GM18909 (cell line): ENCODE results near the gene GNG8.

Experiments used
- ATAC-seq: cut with Tn5 transposase; IDR thresholded peaks from one replicate; pipeline ENCODE4 v1.9.1; 2021; ENCODE audit warnings: mild to moderate bottlenecking; ENCODE audit not compliant: unreplicated experiment, poor library complexity

GNG8 gene

DNA sequence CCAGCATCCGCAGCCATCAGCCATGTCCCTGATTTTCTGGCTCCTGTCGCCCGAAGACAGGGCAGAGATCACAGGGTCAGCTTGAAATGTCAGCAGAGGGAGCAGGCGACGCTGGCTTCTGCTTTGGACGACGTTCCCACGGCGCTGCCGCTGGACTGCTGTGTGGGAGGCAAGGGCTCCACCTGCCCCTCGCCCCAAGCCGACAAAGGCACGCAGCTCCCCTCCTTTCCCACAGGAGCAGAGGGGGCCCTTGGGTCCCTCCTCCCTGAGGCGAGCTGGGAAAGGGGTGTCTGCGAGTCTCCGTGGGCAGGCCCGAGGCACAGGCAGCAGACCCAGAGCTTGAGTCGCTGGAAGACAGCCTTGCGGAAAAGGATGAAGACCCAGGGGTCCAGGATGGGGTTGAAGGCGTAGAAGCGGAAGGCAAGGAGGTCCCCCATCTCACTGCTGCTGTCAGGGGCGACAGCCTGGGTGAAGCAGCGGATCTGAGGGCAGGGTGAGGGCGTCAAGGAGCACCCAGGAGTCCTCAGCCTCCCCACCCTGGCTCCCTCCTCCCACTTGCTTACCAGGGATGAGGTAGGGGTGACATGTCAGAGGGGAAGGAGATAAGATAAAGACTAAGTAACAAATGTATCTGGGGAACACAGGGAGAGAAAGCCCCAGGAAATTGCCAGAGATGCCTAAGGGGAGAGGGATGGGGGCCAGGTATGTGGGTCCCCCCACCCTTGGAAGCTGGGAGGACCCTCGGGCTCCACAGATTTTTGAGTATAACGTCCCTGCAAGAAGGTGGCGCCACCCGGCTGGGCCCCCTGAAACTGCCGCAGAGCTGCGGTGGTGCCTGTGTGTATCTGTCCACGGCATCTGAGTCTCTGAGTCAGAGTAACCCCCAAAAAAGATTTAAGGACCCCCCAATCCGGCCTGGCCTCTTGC lies 14.5 kb downstream of the GNG8 start:
- no peak for ATAC-seq

DNA sequence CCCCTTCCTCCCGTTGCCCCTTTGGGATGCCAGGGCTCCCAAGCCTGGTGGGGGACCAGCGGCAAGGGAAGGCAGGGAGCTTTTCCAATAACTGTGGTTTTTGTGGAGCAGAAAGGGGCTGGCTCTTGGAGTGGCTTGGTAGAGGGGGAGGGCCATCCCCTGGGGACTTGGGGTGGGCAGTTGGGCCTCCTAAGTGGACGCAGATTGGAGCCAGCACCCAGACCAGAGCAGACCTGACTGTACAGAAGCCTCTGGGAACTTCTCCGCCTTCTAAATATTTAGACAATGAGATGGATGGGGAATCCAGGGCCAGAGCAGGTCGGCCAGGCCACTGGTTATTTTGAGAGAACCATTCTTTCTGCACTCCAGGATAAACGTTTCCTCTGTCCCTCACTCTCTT lies 15.3 kb downstream of the GNG8 start:
- ATAC-seq, result no peak

DNA sequence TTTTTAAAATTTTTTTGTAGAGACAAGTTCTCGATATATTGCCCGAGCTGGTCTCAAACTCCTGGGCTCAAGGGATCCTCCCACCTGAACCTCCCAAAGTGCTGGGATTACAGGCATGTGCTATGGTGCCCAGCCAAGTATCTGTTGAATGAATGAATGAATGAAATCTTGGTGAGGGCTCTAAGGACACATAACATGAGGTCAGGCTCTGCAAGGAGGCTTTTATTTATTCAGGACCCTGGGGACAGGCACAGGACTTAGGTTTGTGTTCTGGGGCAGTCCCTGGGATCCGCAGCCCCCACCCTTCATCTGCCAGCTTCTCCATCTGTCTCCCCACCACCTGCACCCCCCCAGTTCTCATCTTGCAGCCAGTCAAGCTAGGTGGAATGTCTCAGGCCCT lies 15.7 kb downstream of the GNG8 start:
- no peak for ATAC-seq

DNA sequence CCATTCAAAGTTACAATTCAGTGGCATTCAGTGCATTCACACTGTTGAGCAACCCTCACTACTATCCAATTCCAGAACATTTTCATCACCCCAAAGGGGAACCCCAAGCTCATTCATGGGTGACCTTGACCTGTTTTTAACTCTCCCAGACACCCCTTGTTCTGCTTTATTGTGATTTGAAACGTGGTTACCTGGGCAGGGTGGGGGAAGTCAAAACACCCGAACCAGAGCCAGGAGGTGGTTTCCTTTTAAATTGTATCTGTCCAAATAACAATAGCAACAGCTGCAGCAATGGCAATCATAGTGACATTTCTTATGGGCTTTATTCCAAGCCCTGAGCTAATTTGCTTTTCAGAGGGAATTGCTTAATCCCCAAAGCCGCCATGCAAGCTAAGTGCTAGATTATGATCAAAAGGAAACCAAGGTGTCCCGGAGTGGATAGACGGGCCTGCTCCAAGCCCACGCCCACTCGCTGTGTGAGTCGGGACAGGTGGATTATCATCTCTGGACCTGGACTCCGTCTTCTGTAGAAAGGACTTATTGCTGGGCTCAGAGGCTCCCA lies 17.3 kb downstream of the GNG8 start:
- no peak for ATAC-seq

DNA sequence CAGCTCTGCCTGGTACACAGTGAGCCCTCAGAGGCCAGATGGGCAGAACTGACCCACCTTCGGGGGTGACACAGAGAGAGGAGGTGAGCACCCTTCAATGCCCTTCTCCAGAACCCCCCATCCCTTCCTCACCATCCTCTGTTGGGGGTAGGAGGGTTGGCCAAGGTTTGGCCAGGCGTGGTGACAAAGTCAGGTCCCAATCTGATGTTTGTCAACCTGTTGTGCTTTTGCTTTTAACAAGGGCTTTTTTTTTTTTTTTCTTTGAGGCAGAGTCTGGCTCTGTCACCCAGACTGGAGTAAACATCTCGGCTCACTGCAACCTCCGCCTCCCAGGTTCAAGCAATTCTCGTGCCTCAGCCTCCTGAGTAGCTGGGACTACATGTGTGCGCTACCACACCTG lies 18.4 kb downstream of the GNG8 start:
- ATAC-seq, result no peak

DNA sequence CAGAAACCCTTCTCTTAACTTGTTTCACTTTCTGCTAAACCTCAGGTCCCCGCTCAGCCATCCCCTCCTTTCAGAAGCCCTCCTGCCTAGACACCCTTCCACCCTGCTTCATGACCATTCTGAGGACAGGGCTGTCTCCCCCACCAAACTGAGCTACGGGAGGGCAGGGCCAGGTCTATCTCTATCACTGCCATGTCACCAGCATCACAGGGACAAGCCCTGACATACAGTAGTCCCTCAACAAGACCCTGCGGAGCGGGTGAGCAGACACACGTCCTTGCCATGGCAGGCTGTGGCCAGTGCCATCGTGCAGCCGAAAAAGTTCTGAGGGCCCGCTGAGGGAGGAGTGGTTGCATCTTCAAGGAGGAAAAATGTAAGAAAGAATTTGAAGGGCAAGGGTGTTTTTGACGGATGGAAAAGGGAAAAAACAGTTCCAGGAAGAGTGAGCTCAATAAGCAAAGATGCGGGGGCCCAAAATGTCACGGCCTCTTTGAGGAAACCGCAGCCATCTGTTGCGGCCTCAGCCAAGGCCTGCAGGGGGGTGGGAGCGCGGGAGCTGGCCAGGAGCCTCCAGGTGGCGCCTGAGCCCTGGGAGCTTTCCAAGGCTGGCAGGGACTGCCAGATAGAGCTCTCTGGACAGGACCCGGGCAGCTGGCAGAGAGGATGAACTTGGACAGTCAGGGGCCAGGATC lies 19.2 kb downstream of the GNG8 start:
- ATAC-seq, result no peak

DNA sequence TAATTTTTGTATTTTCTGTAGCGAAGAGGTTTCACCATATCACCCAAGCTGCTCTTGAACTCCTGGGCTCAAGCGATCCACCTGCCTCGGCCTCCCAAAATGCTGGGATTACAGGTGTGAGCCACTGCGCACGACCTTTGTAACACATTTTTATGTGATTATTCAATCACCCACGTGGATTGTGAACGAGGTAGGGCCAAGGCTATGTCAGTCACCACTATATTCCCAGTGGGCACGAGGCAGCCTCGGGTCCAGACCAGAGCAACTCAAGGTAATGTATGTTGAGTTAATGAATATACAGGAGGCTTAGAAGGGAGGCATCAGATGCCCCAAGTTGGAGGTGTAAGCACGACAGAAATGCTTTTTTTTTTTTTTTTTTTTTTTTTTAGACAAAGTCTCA lies 20.0 kb downstream of the GNG8 start:
- ATAC-seq, result no peak

DNA sequence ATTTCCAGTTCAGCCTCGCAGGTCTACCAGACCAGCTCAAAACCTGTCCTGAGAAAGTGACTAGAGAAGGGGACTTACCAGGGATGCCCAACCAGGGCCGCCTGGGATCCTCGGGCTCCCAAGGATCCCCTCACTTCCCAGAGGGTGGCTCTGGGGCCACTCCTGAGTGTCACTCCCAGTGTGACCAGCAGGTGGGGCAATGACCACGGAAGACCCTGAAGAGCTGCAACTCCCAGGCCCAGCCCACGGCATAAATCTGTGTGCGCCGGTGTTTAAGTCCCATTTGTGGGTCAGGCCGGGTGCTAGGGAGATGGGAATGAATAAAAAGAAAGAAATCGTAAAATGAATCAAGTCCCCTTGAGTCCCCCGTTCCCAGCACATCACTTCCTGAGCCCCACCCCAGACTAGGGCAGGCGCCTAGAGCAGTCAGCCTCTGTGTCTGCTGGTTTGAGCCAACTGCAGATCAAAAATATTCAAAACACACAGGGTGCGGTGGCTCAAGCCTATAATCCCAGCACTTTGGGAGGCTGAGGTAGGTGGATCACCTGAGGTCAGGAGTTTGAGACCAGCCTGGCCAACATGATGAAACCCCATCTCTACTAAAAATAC lies 21.8 kb downstream of the GNG8 start:
- no peak for ATAC-seq

DNA sequence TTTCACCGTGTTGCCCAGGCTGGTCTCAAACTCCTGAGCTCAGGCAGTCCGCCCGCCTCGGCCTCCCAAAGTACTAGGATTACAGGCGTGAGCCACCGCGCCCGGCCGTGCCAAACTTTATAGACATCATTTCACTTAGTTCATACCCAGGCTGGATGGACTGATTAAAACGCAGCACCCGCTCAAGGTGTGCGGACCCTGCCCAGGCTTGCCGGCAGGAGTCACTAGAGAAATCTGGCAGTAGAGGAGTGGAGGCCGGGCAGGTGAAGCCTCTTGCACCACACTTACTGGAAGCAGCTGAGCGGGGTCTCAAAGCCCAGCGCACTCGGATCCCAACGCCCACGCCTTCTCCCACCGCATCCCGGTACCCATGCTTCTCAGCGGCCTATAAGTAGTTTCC lies 22.5 kb downstream of the GNG8 start:
- no peak for ATAC-seq

DNA sequence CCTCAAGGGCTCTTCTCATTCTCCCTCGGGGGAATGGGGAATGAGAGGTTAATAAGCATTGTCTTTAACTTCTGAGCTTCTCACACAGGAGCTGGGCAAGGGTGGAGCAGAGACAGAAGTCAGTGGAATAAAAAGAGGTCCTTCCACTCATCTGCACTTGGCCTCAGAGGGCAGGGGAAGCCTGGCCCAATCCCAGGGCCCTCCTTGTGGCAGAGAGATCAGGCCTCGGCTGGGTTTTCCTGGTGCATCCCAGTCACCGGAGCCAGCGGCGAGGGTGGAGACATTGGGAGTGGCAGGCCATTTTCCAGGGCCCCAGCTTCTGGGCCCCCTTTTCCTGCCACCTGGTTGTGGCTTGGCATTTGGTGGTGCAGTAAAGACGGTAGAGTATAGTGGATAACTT lies 24.2 kb downstream of the GNG8 start:
- no peak for ATAC-seq

DNA sequence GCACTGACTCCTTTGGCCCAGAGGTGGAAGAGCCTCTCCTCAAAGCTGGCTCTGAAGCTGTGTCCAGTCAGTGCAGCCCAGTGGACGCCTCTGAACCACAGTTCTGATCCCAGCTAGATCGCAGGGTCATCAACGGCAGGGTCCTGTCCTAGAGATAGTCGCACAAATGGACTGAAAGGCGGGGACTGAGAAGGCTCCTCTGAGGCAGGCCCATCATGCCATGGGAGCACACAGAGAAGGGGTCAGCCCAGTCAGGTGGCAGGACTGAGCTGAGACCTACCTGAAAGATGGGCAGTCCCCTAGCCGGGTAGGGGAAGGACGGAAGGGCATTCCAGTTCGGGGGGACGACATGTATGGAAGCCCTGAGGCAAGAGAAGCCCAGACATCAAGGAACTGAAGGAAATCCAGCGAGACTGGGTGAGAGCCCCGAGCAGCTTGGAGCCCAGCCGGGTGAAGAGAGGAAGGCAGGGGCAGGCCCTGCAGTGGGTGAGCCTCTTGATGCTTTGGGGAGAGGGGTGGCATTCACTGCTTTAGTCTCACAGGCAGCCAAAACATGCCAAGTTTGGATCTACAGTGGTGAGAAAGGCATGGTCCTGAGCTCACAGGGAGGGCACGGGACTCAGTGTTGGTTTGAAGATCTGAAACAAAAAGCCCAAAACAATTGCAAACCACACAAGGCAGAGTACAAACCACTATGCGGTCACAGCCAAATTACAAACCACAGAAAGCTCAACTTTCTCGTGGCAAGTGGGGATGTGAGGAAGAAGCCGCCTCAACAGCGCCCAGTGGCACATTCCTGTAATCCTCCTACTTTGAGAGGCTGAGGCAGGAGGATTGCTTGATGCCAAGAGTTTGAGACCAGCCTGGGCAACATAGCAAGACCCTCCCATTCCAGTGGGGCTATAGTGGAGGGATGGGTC lies 24.9 kb downstream of the GNG8 start:
- ATAC-seq, result no peak

DNA sequence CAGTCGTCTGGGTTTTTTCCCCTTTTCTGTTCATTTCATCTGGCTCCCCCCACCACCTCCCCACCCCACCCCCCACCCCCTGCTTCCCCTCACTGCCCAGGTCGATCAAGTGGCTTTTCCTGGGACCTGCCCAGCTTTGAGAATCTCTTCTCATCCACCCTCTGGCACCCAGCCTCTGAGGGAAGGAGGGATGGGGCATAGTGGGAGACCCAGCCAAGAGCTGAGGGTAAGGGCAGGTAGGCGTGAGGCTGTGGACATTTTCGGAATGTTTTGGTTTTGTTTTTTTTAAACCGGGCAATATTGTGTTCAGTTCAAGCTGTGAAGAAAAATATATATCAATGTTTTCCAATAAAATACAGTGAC lies 25.6 kb downstream of the GNG8 start:
- ATAC-seq, result no peak

DNA sequence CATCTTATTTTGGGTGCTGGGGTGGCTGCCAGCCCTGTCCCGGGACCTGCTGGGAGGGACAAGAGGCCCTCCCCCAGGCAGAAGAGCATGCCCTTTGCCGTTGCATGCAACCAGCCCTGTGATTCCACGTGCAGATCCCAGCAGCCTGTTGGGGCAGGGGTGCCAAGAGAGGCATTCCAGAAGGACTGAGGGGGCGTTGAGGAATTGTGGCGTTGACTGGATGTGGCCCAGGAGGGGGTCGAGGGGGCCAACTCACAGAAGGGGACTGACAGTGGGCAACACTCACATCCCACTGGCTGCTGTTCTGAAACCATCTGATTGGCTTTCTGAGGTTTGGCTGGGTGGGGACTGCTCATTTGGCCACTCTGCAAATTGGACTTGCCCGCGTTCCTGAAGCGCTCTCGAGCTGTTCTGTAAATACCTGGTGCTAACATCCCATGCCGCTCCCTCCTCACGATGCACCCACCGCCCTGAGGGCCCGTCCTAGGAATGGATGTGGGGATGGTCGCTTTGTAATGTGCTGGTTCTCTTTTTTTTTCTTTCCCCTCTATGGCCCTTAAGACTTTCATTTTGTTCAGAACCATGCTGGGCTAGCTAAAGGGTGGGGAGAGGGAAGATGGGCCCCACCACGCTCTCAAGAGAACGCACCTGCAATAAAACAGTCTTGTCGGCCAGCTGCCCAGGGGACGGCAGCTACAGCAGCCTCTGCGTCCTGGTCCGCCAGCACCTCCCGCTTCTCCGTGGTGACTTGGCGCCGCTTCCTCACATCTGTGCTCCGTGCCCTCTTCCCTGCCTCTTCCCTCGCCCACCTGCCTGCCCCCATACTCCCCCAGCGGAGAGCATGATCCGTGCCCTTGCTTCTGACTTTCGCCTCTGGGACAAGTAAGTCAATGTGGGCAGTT lies 26.2 kb downstream of the GNG8 start:
- ATAC-seq, result no peak

DNA sequence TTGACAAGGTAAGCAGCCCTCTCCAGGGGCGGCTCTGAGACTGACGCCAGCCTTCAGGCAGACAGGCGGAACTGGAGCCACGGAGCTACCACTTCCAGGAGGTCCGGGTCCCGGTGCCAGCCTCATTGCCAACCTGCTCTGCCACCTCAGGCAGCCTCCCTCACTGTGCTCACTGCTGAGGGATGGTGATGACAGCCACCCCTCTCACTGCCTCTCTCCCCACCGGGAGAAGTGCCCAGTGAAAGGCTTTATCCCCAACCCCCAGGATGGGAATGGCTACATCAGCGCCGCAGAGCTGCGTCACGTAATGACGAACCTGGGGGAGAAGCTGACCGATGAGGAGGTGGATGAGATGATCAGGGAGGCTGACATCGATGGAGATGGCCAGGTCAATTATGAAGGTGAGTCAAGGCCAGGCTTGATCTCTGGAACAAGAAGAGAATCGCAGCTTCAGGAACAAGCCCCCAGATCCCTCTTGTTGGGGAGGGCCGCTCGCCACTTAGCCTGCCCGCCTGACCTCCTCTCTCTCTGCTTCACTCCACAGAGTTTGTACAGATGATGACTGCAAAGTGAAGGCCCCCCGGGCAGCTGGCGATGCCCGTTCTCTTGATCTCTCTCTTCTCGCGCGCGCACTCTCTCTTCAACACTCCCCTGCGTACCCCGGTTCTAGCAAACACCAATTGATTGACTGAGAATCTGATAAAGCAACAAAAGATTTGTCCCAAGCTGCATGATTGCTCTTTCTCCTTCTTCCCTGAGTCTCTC lies 27.2 kb downstream of the GNG8 start:
- no peak for ATAC-seq

DNA sequence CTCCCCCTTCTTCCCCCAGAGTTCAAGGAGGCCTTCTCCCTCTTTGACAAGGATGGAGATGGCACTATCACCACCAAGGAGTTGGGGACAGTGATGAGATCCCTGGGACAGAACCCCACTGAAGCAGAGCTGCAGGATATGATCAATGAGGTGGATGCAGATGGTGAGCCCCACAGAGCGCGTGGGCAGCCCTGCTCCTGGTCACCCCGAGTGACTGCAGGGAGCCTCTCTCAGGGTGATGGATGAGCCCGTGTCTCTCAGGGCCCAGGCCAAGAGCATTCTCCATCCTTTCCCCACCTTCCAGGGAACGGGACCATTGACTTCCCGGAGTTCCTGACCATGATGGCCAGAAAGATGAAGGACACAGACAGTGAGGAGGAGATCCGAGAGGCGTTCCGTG lies 27.8 kb downstream of the GNG8 start:
- ATAC-seq, result no peak

DNA sequence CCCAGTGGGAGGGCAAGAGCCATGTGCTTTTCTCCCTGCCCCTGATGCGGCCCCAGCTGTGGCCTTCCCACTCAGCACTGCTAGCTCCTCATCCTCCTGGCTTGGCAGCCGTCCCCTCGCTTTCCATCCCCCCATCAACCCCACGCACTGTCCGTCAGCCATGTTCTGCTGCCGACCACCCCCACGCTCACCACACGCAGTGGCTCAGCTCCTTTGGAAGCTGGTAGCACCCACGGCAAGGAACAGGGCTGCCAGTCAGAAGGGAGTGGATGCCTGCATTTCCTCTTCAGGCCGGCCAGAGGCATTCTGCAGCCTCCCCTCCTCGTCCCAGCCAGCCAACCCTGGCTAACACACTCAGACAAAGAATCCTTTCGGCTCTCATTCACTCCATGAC lies 28.6 kb downstream of the GNG8 start:
- no peak for ATAC-seq

DNA sequence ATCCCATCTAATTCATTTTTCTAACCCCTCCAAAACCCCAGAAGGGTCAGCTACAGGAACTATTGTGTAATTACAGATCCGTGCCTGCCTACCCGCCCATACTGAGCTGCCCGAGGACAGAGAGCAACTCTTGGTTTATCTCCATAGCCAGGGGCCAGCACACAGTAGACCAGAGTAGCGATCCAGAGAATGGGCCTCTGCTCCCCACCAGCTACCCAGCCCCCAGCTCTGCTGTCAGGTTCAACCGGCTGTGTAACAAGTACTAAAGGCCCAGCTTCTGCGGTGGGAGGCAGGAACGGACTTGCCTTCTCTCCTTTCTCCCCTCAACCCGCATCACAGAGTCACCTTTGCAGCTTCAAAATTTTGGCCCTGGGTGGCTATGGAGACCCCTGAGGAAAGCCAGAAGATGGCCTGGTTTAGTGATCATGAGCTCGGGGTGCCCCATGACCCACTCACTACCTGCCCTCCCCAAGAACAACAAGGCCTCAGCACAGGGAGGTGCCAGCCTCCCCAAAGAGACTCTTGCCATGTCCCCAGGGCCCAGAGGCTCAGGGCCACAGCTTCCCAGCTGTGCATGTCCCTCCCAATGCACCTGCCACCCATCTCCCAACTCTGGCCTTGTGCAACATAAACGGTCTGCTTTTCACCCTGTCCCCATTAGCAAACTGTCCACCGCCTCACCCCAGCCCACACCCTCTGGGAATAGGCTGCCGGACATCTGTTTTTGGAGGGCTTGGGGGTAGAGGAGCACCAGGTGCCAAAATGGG lies 29.1 kb downstream of the GNG8 start:
- ATAC-seq, result no peak

DNA sequence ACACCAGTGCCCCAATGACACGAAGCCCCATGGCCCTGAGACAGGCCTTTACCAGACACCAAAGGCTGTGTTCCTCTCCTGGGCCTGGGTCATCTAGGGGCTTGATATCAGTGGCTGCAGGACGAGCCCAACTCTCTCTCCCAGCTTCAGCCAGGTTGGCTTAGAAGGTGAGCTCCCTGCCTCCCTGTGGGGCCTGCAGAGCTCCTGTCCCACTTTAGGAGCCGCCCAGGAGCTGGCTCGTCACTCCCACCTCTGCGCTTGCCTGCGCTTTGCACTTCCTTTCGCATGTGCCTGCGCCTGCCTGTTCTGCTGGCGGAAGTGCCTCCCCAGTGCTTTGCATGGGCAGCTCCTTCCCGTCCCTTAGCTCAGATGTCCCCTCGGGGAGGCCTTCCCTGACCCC lies 30.0 kb downstream of the GNG8 start:
- ATAC-seq, result no peak
